Measurements from ENCODE around the gene VGLL1. TPM values are rescaled to one million over a fixed set of nuclear protein-coding genes. Genes with fewer than 3 reads are reported as not detected.

VGLL1 gene
- total RNA-seq, 2 experiments from 2014 or later: not detected

DNA sequence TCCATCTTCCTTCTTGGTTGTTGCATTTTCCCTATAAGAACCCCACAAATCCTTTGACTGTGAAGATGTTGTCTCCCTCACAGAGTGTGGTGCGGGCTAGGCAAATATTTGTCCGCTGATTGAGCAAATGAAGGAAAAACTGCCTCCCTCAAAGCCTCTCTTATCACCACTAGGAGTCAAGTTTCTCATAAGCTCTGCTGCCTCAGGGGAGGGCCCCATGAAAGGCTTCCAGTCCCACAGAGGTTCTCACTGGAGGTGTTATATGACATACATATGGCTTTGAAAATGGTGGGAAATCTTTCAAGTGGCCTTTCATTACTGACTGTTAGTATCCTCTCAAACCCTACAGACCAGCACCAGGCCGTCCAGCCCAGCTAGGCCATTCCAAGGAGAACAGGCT, 9.3 kb downstream of the VGLL1 start:
- no peaks in the 10 kb centered on the region for H4K20me1 ChIP-seq (ENCODE audit: insufficient read depth, low read length)
- no peak overlapping the region for H3K4me2 ChIP-seq (ENCODE audit: low read length)
- ChIA-PET POLR2A (no interaction called here), CTCF (ENCODE audit: unreplicated experiment) (interaction anchor here (0.6 kb wide), 1 partner anchor 44 kb away, joined by 7 read pairs; no protein-coding TSS in a partner anchor)
- H3K9me2 ChIP-seq (ENCODE audit: insufficient read depth, low read length): no peaks in the 10 kb centered on the region
- H3K36me3 ChIP-seq (ENCODE audit: insufficient read depth, low read length): no peaks in the 10 kb centered on the region
- DNase-seq (ENCODE audit: low spot score): no peak
- no peaks in the 10 kb centered on the region for H3K79me2 ChIP-seq (ENCODE audit: insufficient read depth, low read depth, low read length)
- TF ChIP-seq, protein P1, sequence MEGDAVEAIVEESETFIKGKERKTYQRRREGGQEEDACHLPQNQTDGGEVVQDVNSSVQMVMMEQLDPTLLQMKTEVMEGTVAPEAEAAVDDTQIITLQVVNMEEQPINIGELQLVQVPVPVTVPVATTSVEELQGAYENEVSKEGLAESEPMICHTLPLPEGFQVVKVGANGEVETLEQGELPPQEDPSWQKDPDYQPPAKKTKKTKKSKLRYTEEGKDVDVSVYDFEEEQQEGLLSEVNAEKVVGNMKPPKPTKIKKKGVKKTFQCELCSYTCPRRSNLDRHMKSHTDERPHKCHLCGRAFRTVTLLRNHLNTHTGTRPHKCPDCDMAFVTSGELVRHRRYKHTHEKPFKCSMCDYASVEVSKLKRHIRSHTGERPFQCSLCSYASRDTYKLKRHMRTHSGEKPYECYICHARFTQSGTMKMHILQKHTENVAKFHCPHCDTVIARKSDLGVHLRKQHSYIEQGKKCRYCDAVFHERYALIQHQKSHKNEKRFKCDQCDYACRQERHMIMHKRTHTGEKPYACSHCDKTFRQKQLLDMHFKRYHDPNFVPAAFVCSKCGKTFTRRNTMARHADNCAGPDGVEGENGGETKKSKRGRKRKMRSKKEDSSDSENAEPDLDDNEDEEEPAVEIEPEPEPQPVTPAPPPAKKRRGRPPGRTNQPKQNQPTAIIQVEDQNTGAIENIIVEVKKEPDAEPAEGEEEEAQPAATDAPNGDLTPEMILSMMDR (conservative IDR thresholded peaks at IDR 0.05; ENCODE audit: low read length): no peak
- no peak for TF ChIP-seq EZH2phosphoT487 (IDR thresholded peaks at IDR 0.05; ENCODE audit: borderline replicate concordance, low read depth, low read length)
- no peak overlapping the region for H3K4me3 ChIP-seq (ENCODE audit: low read depth, low read length, poor library complexity, severe bottlenecking)
- no peaks in the 10 kb centered on the region for H3K9me3 ChIP-seq (ENCODE audit: low read length)
- intact Hi-C loops (cut with micrococcal nuclease; ENCODE audit: unreplicated experiment): no loop called here
- no TSS peak for BruUV-seq (replicated peaks)
- H3K27ac ChIP-seq (ENCODE audit: low read depth, low read length, poor library complexity, severe bottlenecking): no peak overlapping the region
- no peaks in the 10 kb centered on the region for H3K4me1 ChIP-seq (ENCODE audit: insufficient read depth, low read length, poor library complexity, severe bottlenecking)
- H2AFZ ChIP-seq (ENCODE audit: low read length): no peak overlapping the region

DNA sequence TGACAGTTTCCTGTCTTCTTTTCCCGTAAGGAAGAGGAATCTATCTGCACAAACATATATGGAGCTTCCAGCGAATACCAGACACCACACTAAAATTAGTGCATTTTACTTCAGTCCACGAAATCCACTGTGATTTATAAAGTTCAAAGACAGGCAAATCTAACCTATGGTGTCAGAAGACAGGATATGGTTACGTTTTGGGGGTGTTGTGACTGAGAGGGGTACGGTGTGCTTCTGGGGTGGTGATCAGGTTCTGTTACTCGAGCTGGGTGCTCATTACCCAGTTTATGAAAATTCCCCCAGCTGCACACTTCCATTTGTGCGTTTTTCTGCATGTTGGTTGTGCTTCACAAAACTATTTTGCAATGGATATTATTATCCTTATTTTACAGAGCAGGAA, 10.3 kb downstream of the VGLL1 start:
- BruUV-seq (replicated peaks): no TSS peak
- ChIA-PET POLR2A (no interaction called here), CTCF (ENCODE audit: unreplicated experiment) (no interaction called here)
- Histone ChIP-seq H3K36me3 (ENCODE audit: insufficient read depth, low read length) (no peaks in the 10 kb centered on the region), H3K4me1 (ENCODE audit: insufficient read depth, low read length, poor library complexity, severe bottlenecking) (no peaks in the 10 kb centered on the region), H3K79me2 (ENCODE audit: insufficient read depth, low read depth, low read length) (no peaks in the 10 kb centered on the region), H3K4me2 (ENCODE audit: low read length) (no peak overlapping the region), H3K4me3 (ENCODE audit: low read depth, low read length, poor library complexity, severe bottlenecking) (no peak overlapping the region), H3K27ac (ENCODE audit: low read depth, low read length, poor library complexity, severe bottlenecking) (no peak overlapping the region), H3K9me3 (ENCODE audit: low read length) (no peaks in the 10 kb centered on the region), H3K9me2 (ENCODE audit: insufficient read depth, low read length) (no peaks in the 10 kb centered on the region), H4K20me1 (ENCODE audit: insufficient read depth, low read length) (no peaks in the 10 kb centered on the region), H2AFZ (ENCODE audit: low read length) (no peak overlapping the region)
- TF ChIP-seq, protein P1 (conservative IDR thresholded peaks at IDR 0.05; ENCODE audit: low read length): no peak
- TF ChIP-seq EZH2phosphoT487 (IDR thresholded peaks at IDR 0.05; ENCODE audit: borderline replicate concordance, low read depth, low read length): no peak
- intact Hi-C loops (cut with micrococcal nuclease; ENCODE audit: unreplicated experiment): no loop called here
- DNase-seq (ENCODE audit: low spot score): no peak

DNA sequence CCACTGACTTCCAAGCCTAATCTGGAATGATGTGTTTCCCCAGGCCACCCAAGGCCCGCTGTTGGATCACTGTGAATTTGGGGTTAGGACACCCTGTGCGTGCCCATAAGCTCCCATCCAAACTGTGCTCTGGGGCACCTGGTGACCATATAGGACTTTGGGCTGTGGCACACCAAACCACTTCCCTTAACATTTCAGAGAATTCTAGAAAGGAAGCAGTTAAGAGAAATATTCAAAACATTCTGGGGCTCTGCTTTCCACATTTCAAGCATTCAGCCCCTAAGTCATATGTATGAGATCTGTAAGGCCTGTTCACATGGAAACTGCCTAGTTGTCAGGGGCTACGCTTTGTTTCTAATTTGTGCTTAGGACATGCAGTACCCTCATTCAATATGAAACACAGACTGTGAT, 14.4 kb downstream of the VGLL1 start:
- no peaks in the 10 kb centered on the region for H3K36me3 ChIP-seq (ENCODE audit: insufficient read depth, low read length)
- no peaks in the 10 kb centered on the region for H4K20me1 ChIP-seq (ENCODE audit: insufficient read depth, low read length)
- H2AFZ ChIP-seq (ENCODE audit: low read length): no peak overlapping the region
- TF ChIP-seq, protein P1 (conservative IDR thresholded peaks at IDR 0.05; ENCODE audit: low read length): no peak
- no peak for TF ChIP-seq EZH2phosphoT487 (IDR thresholded peaks at IDR 0.05; ENCODE audit: borderline replicate concordance, low read depth, low read length)
- no peak for DNase-seq (ENCODE audit: low spot score)
- H3K27ac ChIP-seq (ENCODE audit: low read depth, low read length, poor library complexity, severe bottlenecking): no peak overlapping the region
- BruUV-seq (replicated peaks): no TSS peak
- H3K4me2 ChIP-seq (ENCODE audit: low read length): no peak overlapping the region
- no peaks in the 10 kb centered on the region for H3K4me1 ChIP-seq (ENCODE audit: insufficient read depth, low read length, poor library complexity, severe bottlenecking)
- H3K9me3 ChIP-seq (ENCODE audit: low read length): no peaks in the 10 kb centered on the region
- H3K9me2 ChIP-seq (ENCODE audit: insufficient read depth, low read length): no peaks in the 10 kb centered on the region
- no peak overlapping the region for H3K4me3 ChIP-seq (ENCODE audit: low read depth, low read length, poor library complexity, severe bottlenecking)
- intact Hi-C loops (cut with micrococcal nuclease; ENCODE audit: unreplicated experiment): no loop called here
- no peaks in the 10 kb centered on the region for H3K79me2 ChIP-seq (ENCODE audit: insufficient read depth, low read depth, low read length)
- POLR2A ChIA-PET: no interaction called here
- CTCF ChIA-PET (ENCODE audit: unreplicated experiment): no interaction called here

Data from OCI-LY7 (cell line).